ENCODE data around the gene ERICH4.

Gene ERICH4

GRCh38 chr19:41436674-41436951 lies 6.3 kb upstream of the ERICH4 start:
- DNase-seq (no peak), ATAC-seq (no peak)
- Mint-ChIP-seq H3K27me3 (no peaks in the 10 kb centered on the region), H3K27ac (no peak overlapping the region), H3K4me1 (peaks cover 16% of the 10 kb centered on the region), H3K4me3 (no peak overlapping the region), H3K9me3 (no peaks in the 10 kb centered on the region), H3K36me3 (ENCODE audit: low read depth) (peaks cover 17% of the 10 kb centered on the region)

- ATAC-seq (no peak), DNase-seq (no peak)
- Mint-ChIP-seq H3K9me3 (no peaks in the 10 kb centered on the region), H3K27me3 (no peaks in the 10 kb centered on the region), H3K4me1 (peaks cover 16% of the 10 kb centered on the region), H3K27ac (peak overlapping the region; percentile 58), H3K36me3 (ENCODE audit: low read depth) (peaks cover 10% of the 10 kb centered on the region), H3K4me3 (peak overlapping the region; percentile 24)
These were observed 4.9 kb upstream of the ERICH4 start for GRCh38 chr19:41437944-41438574.

- peak within 1 kb of the TSS; percentile 58 for H3K27ac Mint-ChIP-seq
- no peak within 1 kb of the TSS for H3K4me3 Mint-ChIP-seq
- peak; percentile 96 for ATAC-seq
These were observed 3.3 kb upstream of the ERICH4 start, which contains the start of gene DMAC2 for GRCh38 chr19:41439441-41440222. DMAC2 (minus strand) TSS chr19:41439912; CDS start chr19:41439899, 13 bp downstream.

GRCh38 chr19:41441321-41441945 lies 1.5 kb upstream of the ERICH4 start:
- Mint-ChIP-seq H3K27me3 (peaks cover 3% of the 10 kb centered on the region), H3K4me3 (no peak overlapping the region), H3K27ac (no peak overlapping the region), H3K4me1 (peaks cover 14% of the 10 kb centered on the region), H3K9me3 (no peaks in the 10 kb centered on the region), H3K36me3 (ENCODE audit: low read depth) (peaks cover 8% of the 10 kb centered on the region)
- DNase-seq (no peak), ATAC-seq (no peak)

More at GRCh38 chr19:41439441-41440222, 3.3 kb upstream of the ERICH4 start, which contains the start of gene DMAC2:
- Mint-ChIP-seq H3K27me3 (no peaks in the 10 kb centered on the region), H3K4me1 (peaks cover 14% of the 10 kb centered on the region), H3K9me3 (no peaks in the 10 kb centered on the region), H3K36me3 (ENCODE audit: low read depth) (peaks cover 8% of the 10 kb centered on the region)
- DNase-seq = peak; percentile 95

- Mint-ChIP-seq H3K4me1 (peaks cover 5% of the 10 kb centered on the region), H3K27ac (peak overlapping the region; percentile 2), H3K27me3 (peaks cover 8% of the 10 kb centered on the region), H3K9me3 (no peaks in the 10 kb centered on the region), H3K36me3 (ENCODE audit: low read depth) (no peaks in the 10 kb centered on the region), H3K4me3 (no peak overlapping the region)
- ATAC-seq (no peak), DNase-seq (no peak)
These were observed 978 bp downstream of the ERICH4 start for GRCh38 chr19:41443813-41444455.

GRCh38 chr19:41445575-41445974 lies 2.6 kb downstream of the ERICH4 start:
- no peak overlapping the region for H3K27ac Mint-ChIP-seq
- DNase-seq (no peak), ATAC-seq (no peak)

GRCh38 chr19:41447732-41448332 lies 4.9 kb downstream of the ERICH4 start:
- Mint-ChIP-seq H3K27ac (no peak overlapping the region), H3K4me1 (peaks cover 5% of the 10 kb centered on the region), H3K36me3 (ENCODE audit: low read depth) (no peaks in the 10 kb centered on the region), H3K27me3 (peaks cover 11% of the 10 kb centered on the region), H3K9me3 (no peaks in the 10 kb centered on the region), H3K4me3 (no peak overlapping the region)
- DNase-seq (no peak), ATAC-seq (no peak)

More at GRCh38 chr19:41445575-41445974, 2.6 kb downstream of the ERICH4 start:
- Mint-ChIP-seq H3K36me3 (ENCODE audit: low read depth) (no peaks in the 10 kb centered on the region), H3K9me3 (no peaks in the 10 kb centered on the region), H3K4me3 (no peak overlapping the region), H3K27me3 (peaks cover 11% of the 10 kb centered on the region), H3K4me1 (peaks cover 5% of the 10 kb centered on the region)

- Mint-ChIP-seq H3K4me1 (peaks cover 5% of the 10 kb centered on the region), H3K27me3 (peaks cover 11% of the 10 kb centered on the region), H3K36me3 (ENCODE audit: low read depth) (no peaks in the 10 kb centered on the region), H3K4me3 (peak overlapping the region; percentile 69), H3K27ac (peak overlapping the region; percentile 46), H3K9me3 (no peaks in the 10 kb centered on the region)
- ATAC-seq (peak; percentile 82), DNase-seq (peak; percentile 78)
These were observed 6.3 kb downstream of the ERICH4 start for GRCh38 chr19:41449079-41449864.

GRCh38 chr19:41449865-41450178 lies 6.9 kb downstream of the ERICH4 start:
- peaks cover 11% of the 10 kb centered on the region for H3K27me3 Mint-ChIP-seq
- H3K4me1 Mint-ChIP-seq = peaks cover 5% of the 10 kb centered on the region
- no peaks in the 10 kb centered on the region for H3K9me3 Mint-ChIP-seq
- ATAC-seq (no peak), DNase-seq (no peak)
- H3K27ac Mint-ChIP-seq = no peak overlapping the region
- H3K4me3 Mint-ChIP-seq = no peak overlapping the region
- H3K36me3 Mint-ChIP-seq (ENCODE audit: low read depth) = no peaks in the 10 kb centered on the region

- no peak for ATAC-seq
- H3K4me1 Mint-ChIP-seq = peaks cover 16% of the 10 kb centered on the region
- H3K36me3 Mint-ChIP-seq (ENCODE audit: low read depth) = no peaks in the 10 kb centered on the region
- no peaks in the 10 kb centered on the region for H3K9me3 Mint-ChIP-seq
- H3K27ac Mint-ChIP-seq = no peak overlapping the region
- peaks cover 3% of the 10 kb centered on the region for H3K27me3 Mint-ChIP-seq
- DNase-seq = no peak
- no peak overlapping the region for H3K4me3 Mint-ChIP-seq
These were observed 9.8 kb downstream of the ERICH4 start for GRCh38 chr19:41452584-41453275.

- Mint-ChIP-seq H3K27ac (no peak overlapping the region), H3K36me3 (ENCODE audit: low read depth) (no peaks in the 10 kb centered on the region), H3K9me3 (no peaks in the 10 kb centered on the region), H3K27me3 (no peaks in the 10 kb centered on the region), H3K4me1 (peaks cover 12% of the 10 kb centered on the region), H3K4me3 (no peak overlapping the region)
- ATAC-seq = no peak
- DNase-seq = no peak
These were observed 13.0 kb downstream of the ERICH4 start for GRCh38 chr19:41455936-41456335.

- no peak overlapping the region for H3K27ac Mint-ChIP-seq
- no peaks in the 10 kb centered on the region for H3K27me3 Mint-ChIP-seq
- H3K36me3 Mint-ChIP-seq (ENCODE audit: low read depth) = no peaks in the 10 kb centered on the region
These were observed 13.5 kb downstream of the ERICH4 start for GRCh38 chr19:41456342-41456918.

GRCh38 chr19:41457241-41457640 lies 14.3 kb downstream of the ERICH4 start:
- peaks cover 12% of the 10 kb centered on the region for H3K4me1 Mint-ChIP-seq
- H3K4me3 Mint-ChIP-seq = no peak overlapping the region
- no peaks in the 10 kb centered on the region for H3K9me3 Mint-ChIP-seq
- peak; percentile 49 for ATAC-seq
- H3K27ac Mint-ChIP-seq = no peak overlapping the region
- H3K36me3 Mint-ChIP-seq (ENCODE audit: low read depth) = no peaks in the 10 kb centered on the region
- no peak for DNase-seq
- H3K27me3 Mint-ChIP-seq = no peaks in the 10 kb centered on the region

More at GRCh38 chr19:41456342-41456918, 13.5 kb downstream of the ERICH4 start:
- H3K4me3 Mint-ChIP-seq = no peak overlapping the region
- ATAC-seq = no peak
- no peak for DNase-seq
- H3K9me3 Mint-ChIP-seq = no peaks in the 10 kb centered on the region
- peaks cover 12% of the 10 kb centered on the region for H3K4me1 Mint-ChIP-seq

All from activated naive CD8-positive, alpha-beta T cell treated with anti-CD3 and anti-CD28 coated beads, Interleukin-2, amount 50 U/mL, for 24 hours (primary cell).